Natural killer cell treated with Interleukin-12 subunit alpha and Interleukin-12 subunit beta and Interleukin-15 and Interleukin-18, amount 100 ng/mL, for 72 hours (primary cell): Measurements from ENCODE around the gene FOXP4. TPM values are rescaled to one million over a fixed set of nuclear protein-coding genes. Genes with fewer than 3 reads are reported as not detected.
"Not testable (repeated sequence)": the region's sequence is repeated elsewhere in the genome, so short reads cannot be mapped to it uniquely, and the experiment has no call there.

ENCODE experiments used
- ATAC-seq, 2 donors: fragments of 150-1000 bp; cut with Tn5 transposase in 1 of 2; sonication (Bioruptor Pico), chemical (Tn5 transposase) in 1 of 2; 2 replicates each; pipeline ENCODE4 v1.10.0; 2021
- DNase-seq: peaks from one replicate; pipeline ENCODE4 v3.0.0; 2022; ENCODE audit warnings: low spot score
- H3K27ac Mint-ChIP-seq, 2 donors: 1 replicate in 1 of 2; 2 replicates in 1 of 2; pipeline ENCODE4 v1.8.0; 2022; ENCODE audit warnings: mixed read lengths in 2 of 2, mild to moderate bottlenecking in 1 of 2, moderate library complexity in 1 of 2
- H3K27me3 Mint-ChIP-seq, 2 donors: 1 replicate in 1 of 2; 2 replicates in 1 of 2; pipeline ENCODE4 v1.8.0; 2022; ENCODE audit warnings: mixed read lengths in 2 of 2
- H3K36me3 Mint-ChIP-seq: one replicate; pipeline ENCODE4 v1.8.0; 2022; ENCODE audit warnings: mixed read lengths
- H3K4me1 Mint-ChIP-seq, 2 donors: 1 replicate in 1 of 2; 2 replicates in 1 of 2; pipeline ENCODE4 v1.8.0; 2022; ENCODE audit warnings: low read depth in 2 of 2, mixed read lengths in 2 of 2, mild to moderate bottlenecking in 1 of 2
- H3K4me3 Mint-ChIP-seq: one replicate; pipeline ENCODE4 v1.8.0; 2022; ENCODE audit warnings: mixed read lengths
- H3K9me3 Mint-ChIP-seq: 2 replicates; pipeline ENCODE4 v1.8.0; 2022; ENCODE audit warnings: mixed read lengths
- total RNA-seq, 2 donors: library from RNA; stranded (reverse); gene quantifications; one replicate each; pipeline ENCODE4 v1.2.3, GENCODE V29; 2022

The FOXP4 gene
- total RNA-seq, 2 donors from 2014 or later = 52.4 to 110 TPM

DNA sequence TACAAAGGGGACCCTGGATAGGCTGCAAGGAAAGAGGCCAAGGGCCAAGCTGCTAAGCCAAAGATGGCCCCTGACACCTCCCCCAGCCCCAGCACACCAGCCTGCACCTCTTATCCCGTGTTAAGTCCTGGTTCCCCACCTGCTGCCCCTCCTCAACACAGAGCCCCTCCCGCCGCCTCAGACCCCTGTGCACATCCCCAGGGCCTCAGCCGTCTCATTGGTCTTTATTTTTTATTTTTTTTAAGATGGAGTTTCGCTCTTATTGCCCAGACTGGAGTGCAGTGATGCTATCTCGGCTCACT lies 55.0 kb downstream of the FOXP4 start:
- peaks cover 8% of the 10 kb centered on the region in 2 donors for H3K4me1 Mint-ChIP-seq
- DNase-seq = no peak
- no peaks in the 10 kb centered on the region for H3K9me3 Mint-ChIP-seq
- no peaks in the 10 kb centered on the region for H3K36me3 Mint-ChIP-seq
- peaks cover 0 to 6% of the 10 kb centered on the region in 2 donors for H3K27me3 Mint-ChIP-seq
- no peak for ATAC-seq
- H3K27ac Mint-ChIP-seq = no peak overlapping the region
- no peak overlapping the region for H3K4me3 Mint-ChIP-seq

GRCh38 chr6:41602422-41602743 lies 56.2 kb downstream of the FOXP4 start:
- Mint-ChIP-seq H3K4me1 (peaks cover 8% of the 10 kb centered on the region in 2 donors), H3K27ac (no peak overlapping the region), H3K9me3 (no peaks in the 10 kb centered on the region), H3K4me3 (no peak overlapping the region), H3K27me3 (peaks cover 0 to 6% of the 10 kb centered on the region in 2 donors), H3K36me3 (no peaks in the 10 kb centered on the region)
- DNase-seq = no peak
- ATAC-seq = no peak

GRCh38 chr6:41602864-41603608 lies 56.9 kb downstream of the FOXP4 start:
- no peak overlapping the region for H3K27ac Mint-ChIP-seq

GRCh38 chr6:41604006-41604405 lies 57.8 kb downstream of the FOXP4 start:
- Mint-ChIP-seq H3K27ac (no peak overlapping the region), H3K36me3 (no peaks in the 10 kb centered on the region), H3K9me3 (no peaks in the 10 kb centered on the region), H3K27me3 (peaks cover 0 to 6% of the 10 kb centered on the region in 2 donors), H3K4me3 (no peak overlapping the region), H3K4me1 (peaks cover 10 to 11% of the 10 kb centered on the region in 2 donors)
- no peak for ATAC-seq
- DNase-seq = no peak

More at GRCh38 chr6:41602864-41603608, 56.9 kb downstream of the FOXP4 start:
- Mint-ChIP-seq H3K27me3 (peaks cover 0 to 6% of the 10 kb centered on the region in 2 donors), H3K36me3 (no peaks in the 10 kb centered on the region), H3K9me3 (no peaks in the 10 kb centered on the region), H3K4me3 (no peak overlapping the region), H3K4me1 (peaks cover 8% of the 10 kb centered on the region in 2 donors)
- ATAC-seq = peak; percentile 78 to 81
- peak; percentile 85 for DNase-seq

GRCh38 chr6:41605649-41606048 lies 59.5 kb downstream of the FOXP4 start:
- peak overlapping the region in 1 of 2 donors; percentile 15 for H3K27ac Mint-ChIP-seq

DNA sequence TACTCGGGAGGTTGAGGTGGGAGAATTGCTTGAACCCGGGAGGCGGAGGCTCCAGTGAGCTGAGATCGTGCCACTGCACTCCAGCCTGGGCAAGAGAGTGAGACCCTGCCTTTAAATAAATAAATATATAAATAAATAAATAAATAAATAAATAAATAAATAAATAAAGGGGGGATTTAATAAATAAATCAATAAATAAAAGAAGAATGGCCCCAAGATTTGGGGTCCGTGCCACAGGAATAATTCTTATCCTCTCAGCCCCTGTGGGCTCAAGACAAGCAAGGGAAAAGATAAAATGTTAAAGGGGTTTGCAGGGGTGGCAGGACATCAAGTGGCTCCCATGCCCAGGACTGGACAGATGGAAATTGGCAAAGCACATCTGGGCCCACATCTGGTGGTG lies 60.9 kb downstream of the FOXP4 start:
- H3K4me1 Mint-ChIP-seq = peaks cover 12% of the 10 kb centered on the region in 2 donors
- ATAC-seq = no peak
- peaks cover 3 to 11% of the 10 kb centered on the region in 2 donors for H3K27me3 Mint-ChIP-seq

More at GRCh38 chr6:41605649-41606048, 59.5 kb downstream of the FOXP4 start:
- Mint-ChIP-seq H3K27me3 (peaks cover under 1 to 7% of the 10 kb centered on the region in 2 donors), H3K9me3 (no peaks in the 10 kb centered on the region), H3K4me3 (no peak overlapping the region), H3K4me1 (peaks cover 12% of the 10 kb centered on the region in 2 donors), H3K36me3 (no peaks in the 10 kb centered on the region)
- no peak for DNase-seq
- ATAC-seq = no peak

DNA sequence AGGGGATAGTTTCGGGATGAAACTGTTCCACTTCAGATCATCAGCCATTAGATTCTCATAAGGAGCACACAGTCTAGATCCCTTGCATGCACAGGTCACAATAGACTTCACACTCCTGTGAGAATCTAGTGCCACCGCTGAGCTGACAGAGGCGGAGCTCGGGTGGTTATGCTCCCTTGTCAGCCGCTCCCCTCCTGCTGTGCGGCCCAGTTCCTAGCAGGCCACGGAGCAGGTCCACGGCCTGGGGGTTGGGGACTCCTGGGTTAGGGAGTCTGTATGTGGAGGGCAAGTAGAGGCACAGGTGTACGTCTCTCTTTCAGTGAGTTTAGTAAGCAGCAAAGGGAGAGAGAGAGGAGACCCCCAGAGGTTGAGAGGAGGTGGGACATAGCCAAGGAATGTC lies 61.6 kb downstream of the FOXP4 start:
- no peaks in the 10 kb centered on the region for H3K9me3 Mint-ChIP-seq
- H3K4me3 Mint-ChIP-seq = no peak overlapping the region
- ATAC-seq = no peak
- H3K27me3 Mint-ChIP-seq = peaks cover 6 to 17% of the 10 kb centered on the region in 2 donors
- H3K27ac Mint-ChIP-seq = no peak overlapping the region
- peaks cover 7 to 8% of the 10 kb centered on the region in 2 donors for H3K4me1 Mint-ChIP-seq
- DNase-seq = no peak
- no peaks in the 10 kb centered on the region for H3K36me3 Mint-ChIP-seq

More for the DNA sequence above, 60.9 kb downstream of the FOXP4 start:
- Mint-ChIP-seq H3K9me3 (no peaks in the 10 kb centered on the region), H3K4me3 (no peak overlapping the region), H3K36me3 (no peaks in the 10 kb centered on the region), H3K27ac (peak overlapping the region in 1 of 2 donors; percentile 11)
- no peak for DNase-seq

GRCh38 chr6:41608443-41609151 lies 62.4 kb downstream of the FOXP4 start:
- Mint-ChIP-seq H3K9me3 (no peaks in the 10 kb centered on the region), H3K36me3 (no peaks in the 10 kb centered on the region), H3K27ac (no peak overlapping the region), H3K27me3 (peaks cover 7 to 23% of the 10 kb centered on the region in 2 donors), H3K4me1 (peaks cover 4% of the 10 kb centered on the region in 2 donors), H3K4me3 (no peak overlapping the region)
- DNase-seq (no peak), ATAC-seq (no peak)

GRCh38 chr6:41614715-41615114 lies 68.5 kb downstream of the FOXP4 start:
- no peak overlapping the region for H3K4me3 Mint-ChIP-seq
- no peaks in the 10 kb centered on the region for H3K36me3 Mint-ChIP-seq
- H3K4me1 Mint-ChIP-seq = no peaks in the 10 kb centered on the region
- no peak overlapping the region for H3K27ac Mint-ChIP-seq
- peaks cover 21 to 31% of the 10 kb centered on the region in 2 donors for H3K27me3 Mint-ChIP-seq
- ATAC-seq (no peak), DNase-seq (no peak)
- H3K9me3 Mint-ChIP-seq = no peaks in the 10 kb centered on the region

- peaks cover 22 to 32% of the 10 kb centered on the region in 2 donors for H3K27me3 Mint-ChIP-seq
- H3K4me3 Mint-ChIP-seq = no peak overlapping the region
- no peak for ATAC-seq
- no peaks in the 10 kb centered on the region for H3K36me3 Mint-ChIP-seq
- H3K4me1 Mint-ChIP-seq = no peaks in the 10 kb centered on the region
- H3K27ac Mint-ChIP-seq = no peak overlapping the region
- H3K9me3 Mint-ChIP-seq = no peaks in the 10 kb centered on the region
- DNase-seq = no peak
These were observed 69.1 kb downstream of the FOXP4 start for GRCh38 chr6:41615311-41615710.

GRCh38 chr6:41618598-41618997 lies 72.4 kb downstream of the FOXP4 start:
- Mint-ChIP-seq H3K4me1 (no peaks in the 10 kb centered on the region), H3K27me3 (peaks cover 23 to 29% of the 10 kb centered on the region in 2 donors), H3K9me3 (no peaks in the 10 kb centered on the region), H3K36me3 (peaks cover 6% of the 10 kb centered on the region), H3K4me3 (no peak overlapping the region), H3K27ac (no peak overlapping the region)
- DNase-seq = no peak
- ATAC-seq = no peak

DNA sequence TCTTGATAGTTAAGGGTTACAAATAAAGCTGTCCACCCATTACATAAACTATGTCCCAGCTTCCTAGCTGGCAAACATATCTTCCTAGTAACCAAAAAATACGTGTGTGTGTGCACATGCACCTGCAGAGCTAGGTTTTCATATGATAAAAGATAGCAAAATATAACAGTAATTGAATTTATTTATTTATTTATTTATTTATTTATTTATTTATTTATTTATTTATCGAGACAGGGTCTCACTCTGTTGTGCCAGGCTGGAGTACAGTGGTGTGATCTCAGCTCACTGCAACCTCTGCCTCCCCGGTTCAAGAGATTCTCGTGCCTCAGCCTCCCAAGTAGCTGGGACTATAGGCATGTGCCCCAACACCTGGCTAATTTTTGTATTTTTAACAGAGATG lies 73.0 kb downstream of the FOXP4 start:
- not testable (repeated sequence) for DNase-seq, H3K27ac Mint-ChIP-seq, H3K36me3 Mint-ChIP-seq, H3K9me3 Mint-ChIP-seq, ATAC-seq, H3K4me3 Mint-ChIP-seq, H3K4me1 Mint-ChIP-seq
- peaks cover 20 to 24% of the 10 kb centered on the region in 2 donors for H3K27me3 Mint-ChIP-seq

- Mint-ChIP-seq H3K4me3 (no peak overlapping the region), H3K27me3 (peaks cover 22 to 24% of the 10 kb centered on the region in 2 donors), H3K27ac (no peak overlapping the region), H3K9me3 (no peaks in the 10 kb centered on the region), H3K36me3 (peaks cover 6% of the 10 kb centered on the region), H3K4me1 (peaks cover 7 to 11% of the 10 kb centered on the region in 2 donors)
- ATAC-seq = no peak
- DNase-seq = no peak
These were observed 75.2 kb downstream of the FOXP4 start for GRCh38 chr6:41621367-41621766.

GRCh38 chr6:41621802-41622201 lies 75.6 kb downstream of the FOXP4 start:
- H3K9me3 Mint-ChIP-seq = no peaks in the 10 kb centered on the region
- no peak for DNase-seq
- no peak for ATAC-seq
- peaks cover 7 to 11% of the 10 kb centered on the region in 2 donors for H3K4me1 Mint-ChIP-seq
- H3K36me3 Mint-ChIP-seq = peaks cover 6% of the 10 kb centered on the region
- no peak overlapping the region for H3K27ac Mint-ChIP-seq
- no peak overlapping the region for H3K4me3 Mint-ChIP-seq
- peaks cover 24% of the 10 kb centered on the region in 2 donors for H3K27me3 Mint-ChIP-seq
